ENCODE results near the gene CHCHD3. TPM values are rescaled to one million over a fixed set of nuclear protein-coding genes. Genes with fewer than 3 reads are reported as not detected.

Gene CHCHD3
- total RNA-seq, 1 experiment from 2014 or later = 114 TPM

GRCh38 chr7:132972745-132973144, 109.1 kb downstream of the CHCHD3 start:
- DNase-seq (ENCODE audit: low spot score) (no peak), ATAC-seq (no peak)
- Mint-ChIP-seq H3K4me3 (no peak overlapping the region), H3K36me3 (peaks cover 12% of the 10 kb centered on the region), H3K27me3 (ENCODE audit: low read depth) (no peaks in the 10 kb centered on the region), H3K4me1 (peaks cover 40% of the 10 kb centered on the region), H3K27ac (no peak overlapping the region), H3K9me3 (no peaks in the 10 kb centered on the region)
- ChIA-PET POLR2A (no interaction called here), CTCF (interaction anchor here (0.6 kb wide), 1 partner anchor 10 kb away, joined by 5 read pairs; no protein-coding TSS in a partner anchor)
- no peak for TF ChIP-seq ATF1 (CRISPR knock-in tag; IDR thresholded peaks at IDR 0.05)

DNA sequence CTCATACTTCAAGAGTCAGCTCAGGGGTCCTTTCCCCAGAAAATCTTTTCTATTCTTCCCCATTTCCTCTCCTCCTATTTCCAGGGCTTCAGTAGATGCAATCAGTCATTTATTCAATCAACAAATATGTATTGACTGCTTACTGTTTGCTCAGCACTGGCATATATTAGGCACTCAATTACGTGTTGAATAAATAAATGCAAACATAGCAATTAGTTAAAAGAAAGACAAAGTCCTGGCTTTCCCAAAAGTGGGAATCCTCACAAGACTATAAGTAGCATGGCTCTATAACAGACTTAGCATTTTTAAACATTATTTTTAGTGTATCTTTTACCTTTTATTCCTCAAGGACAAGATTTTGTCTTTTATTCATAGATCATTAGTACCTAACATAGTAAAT, 111.6 kb downstream of the CHCHD3 start:
- ChIA-PET CTCF (no interaction called here), POLR2A (no interaction called here)
- Mint-ChIP-seq H3K4me3 (no peak overlapping the region), H3K9me3 (no peaks in the 10 kb centered on the region), H3K27me3 (ENCODE audit: low read depth) (no peaks in the 10 kb centered on the region), H3K27ac (peak overlapping the region; percentile 1; the same call in 1 of the 2 replicates), H3K36me3 (peaks cover 12% of the 10 kb centered on the region), H3K4me1 (peaks cover 29% of the 10 kb centered on the region)
- DNase-seq (ENCODE audit: low spot score) (no peak), ATAC-seq (no peak)
- TF ChIP-seq, protein P1, sequence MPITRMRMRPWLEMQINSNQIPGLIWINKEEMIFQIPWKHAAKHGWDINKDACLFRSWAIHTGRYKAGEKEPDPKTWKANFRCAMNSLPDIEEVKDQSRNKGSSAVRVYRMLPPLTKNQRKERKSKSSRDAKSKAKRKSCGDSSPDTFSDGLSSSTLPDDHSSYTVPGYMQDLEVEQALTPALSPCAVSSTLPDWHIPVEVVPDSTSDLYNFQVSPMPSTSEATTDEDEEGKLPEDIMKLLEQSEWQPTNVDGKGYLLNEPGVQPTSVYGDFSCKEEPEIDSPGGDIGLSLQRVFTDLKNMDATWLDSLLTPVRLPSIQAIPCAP (CRISPR knock-in tag; IDR thresholded peaks at IDR 0.05) = no peak
- TF ChIP-seq GRHL2 (CRISPR knock-in tag; IDR thresholded peaks at IDR 0.05; ENCODE audit: insufficient replicate concordance, severe bottlenecking) (no peak), ZSCAN18 (CRISPR knock-in tag; IDR thresholded peaks at IDR 0.05) (no peak), ZBTB21 (CRISPR knock-in tag; IDR thresholded peaks at IDR 0.05; ENCODE audit: borderline replicate concordance) (no peak), SMAD4 (CRISPR knock-in tag; IDR thresholded peaks at IDR 0.05) (no peak), E2F4 (CRISPR knock-in tag; IDR thresholded peaks at IDR 0.05; ENCODE audit: borderline replicate concordance, low read depth) (no peak), CREB1 (CRISPR knock-in tag; IDR thresholded peaks at IDR 0.05) (no peak), ZNF263 (CRISPR knock-in tag; IDR thresholded peaks at IDR 0.05; ENCODE audit: low read depth) (no peak), JAZF1 (CRISPR knock-in tag; IDR thresholded peaks at IDR 0.05) (no peak), TP53 (CRISPR knock-in tag; IDR thresholded peaks at IDR 0.05) (no peak), PRDM15 (CRISPR knock-in tag; IDR thresholded peaks at IDR 0.05) (no peak), ZNF219 (CRISPR knock-in tag; IDR thresholded peaks at IDR 0.05; ENCODE audit: borderline replicate concordance) (no peak), ZNF671 (CRISPR knock-in tag; IDR thresholded peaks at IDR 0.05) (no peak)
- TF ChIP-seq, protein P2, sequence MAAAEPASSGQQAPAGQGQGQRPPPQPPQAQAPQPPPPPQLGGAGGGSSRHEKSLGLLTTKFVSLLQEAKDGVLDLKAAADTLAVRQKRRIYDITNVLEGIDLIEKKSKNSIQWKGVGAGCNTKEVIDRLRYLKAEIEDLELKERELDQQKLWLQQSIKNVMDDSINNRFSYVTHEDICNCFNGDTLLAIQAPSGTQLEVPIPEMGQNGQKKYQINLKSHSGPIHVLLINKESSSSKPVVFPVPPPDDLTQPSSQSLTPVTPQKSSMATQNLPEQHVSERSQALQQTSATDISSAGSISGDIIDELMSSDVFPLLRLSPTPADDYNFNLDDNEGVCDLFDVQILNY (CRISPR knock-in tag; IDR thresholded peaks at IDR 0.05) = no peak
- TF ChIP-seq, protein P3, sequence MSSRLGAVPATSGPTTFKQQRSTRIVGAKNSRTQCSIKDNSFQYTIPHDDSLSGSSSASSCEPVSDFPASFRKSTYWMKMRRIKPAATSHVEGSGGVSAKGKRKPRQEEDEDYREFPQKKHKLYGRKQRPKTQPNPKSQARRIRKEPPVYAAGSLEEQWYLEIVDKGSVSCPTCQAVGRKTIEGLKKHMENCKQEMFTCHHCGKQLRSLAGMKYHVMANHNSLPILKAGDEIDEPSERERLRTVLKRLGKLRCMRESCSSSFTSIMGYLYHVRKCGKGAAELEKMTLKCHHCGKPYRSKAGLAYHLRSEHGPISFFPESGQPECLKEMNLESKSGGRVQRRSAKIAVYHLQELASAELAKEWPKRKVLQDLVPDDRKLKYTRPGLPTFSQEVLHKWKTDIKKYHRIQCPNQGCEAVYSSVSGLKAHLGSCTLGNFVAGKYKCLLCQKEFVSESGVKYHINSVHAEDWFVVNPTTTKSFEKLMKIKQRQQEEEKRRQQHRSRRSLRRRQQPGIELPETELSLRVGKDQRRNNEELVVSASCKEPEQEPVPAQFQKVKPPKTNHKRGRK (CRISPR knock-in tag; IDR thresholded peaks at IDR 0.05; ENCODE audit: borderline replicate concordance) = no peak

Data from WTC11 (cell line).